GM18505 (cell line): Measurements from ENCODE around the gene AKR1B15.

Experiments used
- ATAC-seq: cut with Tn5 transposase; IDR thresholded peaks from one replicate; pipeline ENCODE4 v1.9.1; 2021; ENCODE audit not compliant: unreplicated experiment
- POLR2A ChIP-seq: IDR thresholded peaks from 4 replicates; pipeline ENCODE4 v1.6.1; 2011; ENCODE audit warnings: borderline replicate concordance; ENCODE audit not compliant: insufficient read depth, insufficient read length; ENCODE audit errors: extremely low read depth

AKR1B15 gene

DNA sequence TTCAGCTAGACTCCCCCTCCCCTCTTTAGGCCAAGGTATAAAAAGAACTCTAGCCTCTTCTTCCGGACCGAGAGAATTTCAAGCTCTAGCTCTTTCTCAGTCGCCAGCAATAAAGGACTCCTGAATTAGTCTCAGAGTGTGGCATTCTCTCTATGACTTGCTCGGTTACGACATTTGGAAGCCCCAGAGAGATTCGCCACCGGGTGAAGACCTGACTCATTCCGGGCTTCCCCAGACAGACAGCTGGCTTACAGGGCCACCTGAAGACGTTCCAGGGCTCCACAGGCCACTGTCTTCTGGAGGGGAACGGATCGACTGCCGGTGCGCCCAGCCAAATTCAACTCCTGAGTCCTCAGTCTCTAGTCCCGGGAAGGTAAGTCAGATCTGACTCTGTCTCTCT, at the start of gene AKR1B15:
AKR1B15 (plus strand) TSS at position 234 of the 400 bp plus-strand sequence. CDS start 15,510 bp downstream, outside the sequence.
- TF ChIP-seq POLR2A: no peak
- ATAC-seq: peak; percentile 95

- no peak for TF ChIP-seq POLR2A
- ATAC-seq: no peak
These were observed 48.5 kb upstream of the AKR1B15 start for GRCh38 chr7:134500406-134500805.

GRCh38 chr7:134500982-134501381, 47.9 kb upstream of the AKR1B15 start:
- TF ChIP-seq POLR2A: no peak
- no peak for ATAC-seq

GRCh38 chr7:134502463-134503371, 46.2 kb upstream of the AKR1B15 start:
- ATAC-seq: no peak
- no peak for TF ChIP-seq POLR2A

GRCh38 chr7:134504660-134505164, 44.2 kb upstream of the AKR1B15 start:
- ATAC-seq: no peak
- no peak for TF ChIP-seq POLR2A

DNA sequence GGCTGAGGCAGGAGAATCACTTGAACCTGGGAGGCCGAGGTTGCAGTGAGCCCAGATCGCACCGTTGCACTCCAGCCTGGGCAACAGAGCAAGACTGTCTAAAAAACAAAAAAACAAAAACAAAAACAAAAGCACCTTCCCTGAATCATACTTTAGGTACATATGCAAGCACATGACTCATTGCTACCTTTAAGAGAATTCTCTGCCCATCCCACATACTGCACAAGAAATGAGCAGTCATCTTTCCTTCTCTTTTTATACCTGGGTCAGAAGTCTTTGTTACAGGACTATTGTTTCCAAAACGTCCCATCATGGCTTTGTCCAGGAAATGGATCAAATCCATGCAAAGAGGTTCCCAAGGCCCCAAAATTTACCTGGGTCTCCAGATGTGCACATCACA, 43.1 kb upstream of the AKR1B15 start:
- no peak for ATAC-seq

DNA sequence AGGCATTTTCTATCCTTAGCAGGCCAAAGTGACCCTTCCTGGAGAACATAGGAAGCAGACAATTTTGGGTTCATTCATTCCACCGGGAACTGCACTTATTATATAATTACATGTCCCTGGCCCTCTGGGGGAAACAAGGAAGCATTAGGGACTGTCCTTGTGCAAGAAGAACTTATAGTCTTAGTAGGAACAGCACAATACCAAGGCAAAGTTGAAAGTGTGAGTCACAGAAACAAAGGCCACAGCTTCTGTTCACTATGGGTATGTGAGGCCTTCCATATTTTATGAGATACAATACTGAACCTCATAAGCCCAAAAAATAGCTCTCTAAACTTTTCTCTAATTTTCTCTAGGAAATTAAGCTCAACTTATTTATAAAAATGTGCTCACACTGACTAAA, 39.9 kb upstream of the AKR1B15 start:
- no peak for ATAC-seq
- no peak for TF ChIP-seq POLR2A

More for the DNA sequence above, 43.1 kb upstream of the AKR1B15 start:
- TF ChIP-seq POLR2A: no peak

DNA sequence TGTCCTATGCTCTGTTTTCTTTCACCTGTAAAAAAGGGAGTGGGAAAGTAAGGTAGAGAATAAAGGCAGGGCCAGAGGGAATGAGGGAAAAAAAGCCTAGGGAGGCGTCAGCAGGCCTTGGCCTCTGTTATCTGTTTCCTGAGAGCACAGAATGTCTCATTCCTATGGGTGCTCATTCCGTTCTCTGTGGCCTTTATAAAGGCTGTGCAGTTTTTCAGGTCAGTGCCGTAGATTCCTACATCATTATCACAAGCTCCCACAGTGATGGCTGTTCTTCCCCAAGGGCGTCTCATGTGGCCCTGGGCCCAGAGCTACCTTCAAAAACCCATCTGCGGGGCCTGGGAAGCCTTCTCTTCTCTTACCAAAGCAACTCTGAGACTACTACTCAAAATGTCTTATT, 38.3 kb upstream of the AKR1B15 start:
- TF ChIP-seq POLR2A: no peak
- ATAC-seq: no peak

DNA sequence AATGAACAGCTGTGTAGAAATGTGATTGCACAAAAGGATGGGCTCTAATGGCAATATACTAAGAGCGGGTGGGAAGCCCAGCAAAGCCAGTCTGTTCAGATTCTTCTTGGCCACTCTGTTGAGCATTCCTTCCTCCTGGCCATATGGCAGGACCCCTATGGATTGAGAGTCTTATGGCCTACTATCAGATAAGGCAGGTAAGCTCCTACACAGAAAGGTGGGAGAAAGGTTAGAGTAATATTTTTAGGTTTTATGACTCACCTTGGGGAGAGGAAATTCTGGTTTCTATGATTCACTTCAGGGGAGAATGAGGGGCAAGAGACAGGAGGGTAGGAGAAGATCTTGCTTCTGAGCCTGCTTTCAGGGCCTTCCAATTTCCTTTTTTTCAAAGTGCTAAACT, 36.6 kb upstream of the AKR1B15 start:
- ATAC-seq: no peak
- TF ChIP-seq POLR2A: no peak

DNA sequence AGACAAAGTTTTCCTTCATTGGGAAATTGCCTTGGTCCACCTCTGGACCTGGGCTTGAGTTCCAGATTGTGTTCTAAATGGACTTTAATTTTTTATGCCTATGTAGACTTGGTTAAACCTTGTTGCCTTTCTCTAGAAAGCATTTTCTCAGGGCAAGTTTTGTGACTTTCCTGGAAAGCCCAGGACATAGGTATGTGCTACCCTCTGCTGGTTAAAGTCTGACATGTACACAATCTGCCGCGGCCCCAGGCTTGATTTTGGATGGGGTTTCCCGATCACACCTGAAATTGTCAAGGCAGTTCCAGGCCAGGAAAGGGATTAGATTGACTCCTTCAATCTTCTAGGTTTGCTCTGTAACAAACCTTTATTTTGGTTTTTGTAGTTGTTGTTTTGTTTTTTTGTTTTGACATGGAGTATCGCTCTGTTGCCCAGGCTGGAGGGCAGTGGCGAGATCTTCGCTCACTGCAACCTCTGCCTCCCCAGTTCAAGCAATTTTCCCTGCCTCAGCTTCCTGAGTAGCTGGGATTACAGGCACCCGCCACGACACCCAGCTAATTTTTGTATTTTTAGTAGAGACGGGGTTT, 35.6 kb upstream of the AKR1B15 start:
- no peak for TF ChIP-seq POLR2A
- ATAC-seq: peak; percentile 70

DNA sequence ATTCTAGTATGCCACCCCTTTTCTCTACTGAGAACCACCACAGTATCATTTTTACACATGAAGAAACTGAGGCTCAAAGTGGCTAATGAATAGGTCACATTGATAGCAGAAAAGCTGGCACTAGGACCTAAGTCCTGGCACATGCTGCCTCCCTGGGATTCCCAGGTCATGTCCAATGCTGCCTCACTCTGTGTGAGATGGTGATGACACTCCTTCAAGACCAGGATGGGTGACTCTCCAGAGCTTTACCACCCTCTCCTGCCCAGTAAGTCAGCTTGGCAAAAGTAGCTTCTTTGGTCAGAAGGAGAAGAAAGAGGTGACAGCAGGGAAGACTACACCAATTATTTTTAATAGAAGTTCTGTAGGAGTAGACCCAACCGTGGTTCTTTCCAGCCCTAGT, 34.8 kb upstream of the AKR1B15 start:
- no peak for TF ChIP-seq POLR2A
- no peak for ATAC-seq

DNA sequence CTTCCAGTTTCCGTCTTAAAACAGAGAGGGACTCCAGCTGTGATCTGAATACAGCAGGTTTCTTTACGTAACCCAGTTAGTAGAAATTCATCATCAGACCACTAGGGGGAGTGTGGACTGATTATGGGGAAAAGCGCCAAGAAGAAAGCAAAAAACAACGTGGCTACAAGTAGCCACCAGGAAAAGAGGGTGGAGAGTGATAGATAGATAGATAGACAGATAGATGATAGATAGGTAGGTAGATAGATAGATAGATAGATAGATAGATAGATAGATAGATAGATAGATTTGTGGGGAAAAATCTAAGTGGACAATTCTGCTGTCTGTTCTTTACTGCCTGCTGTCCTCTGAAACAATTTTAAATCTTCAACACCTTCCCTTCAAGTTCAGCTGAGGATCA, 34.2 kb upstream of the AKR1B15 start:
- no peak for ATAC-seq

GRCh38 chr7:134515569-134516468, 33.1 kb upstream of the AKR1B15 start:
- no peak for ATAC-seq
- no peak for TF ChIP-seq POLR2A

More for the DNA sequence above, 34.2 kb upstream of the AKR1B15 start:
- no peak for TF ChIP-seq POLR2A
